DMS53 treated with DMSO at 0.1 percent for 48 hours (cell line): ENCODE measurements around the gene CNOT4.
A peak's percentile ranks its signal among the peaks of the same experiment; 100 is the strongest.

ENCODE experiments used
- DNase-seq: peaks from one replicate; lab custom pipeline; 2025; ENCODE audit not compliant: unreplicated experiment; lab: John Stamatoyannopoulos, UW

CNOT4 gene

GRCh38 chr7:135509839-135510591 is at the start of gene CNOT4:
CNOT4 (minus strand) TSS chr7:135510102; CDS start chr7:135438331, 71,771 bp downstream.
- DNase-seq = peak; percentile 96

GRCh38 chr7:135558881-135559280 is 49.0 kb upstream of the CNOT4 start:
- DNase-seq = no peak

- DNase-seq = peak; percentile 64
These were observed 48.5 kb upstream of the CNOT4 start for GRCh38 chr7:135558337-135558767.

- DNase-seq = peak; percentile 84
These were observed 47.8 kb upstream of the CNOT4 start, which contains the start of gene NUP205 for GRCh38 chr7:135557455-135558336. NUP205 (plus strand) TSS chr7:135557917; CDS start chr7:135557945, 28 bp downstream.

- DNase-seq = no peak
These were observed 43.4 kb upstream of the CNOT4 start for GRCh38 chr7:135553346-135553745.

GRCh38 chr7:135552148-135552547 is 42.2 kb upstream of the CNOT4 start:
- no peak for DNase-seq

GRCh38 chr7:135550196-135550595 is 40.3 kb upstream of the CNOT4 start:
- no peak for DNase-seq

- DNase-seq = no peak
These were observed 31.1 kb upstream of the CNOT4 start for GRCh38 chr7:135541029-135541428.

- DNase-seq = no peak
These were observed 29.7 kb upstream of the CNOT4 start for GRCh38 chr7:135539629-135540028.

GRCh38 chr7:135538376-135538775 is 28.5 kb upstream of the CNOT4 start:
- no peak for DNase-seq

GRCh38 chr7:135537905-135538304 is 28.0 kb upstream of the CNOT4 start:
- DNase-seq = no peak

GRCh38 chr7:135537453-135537852 is 27.6 kb upstream of the CNOT4 start:
- no peak for DNase-seq

- DNase-seq = no peak
These were observed 26.2 kb upstream of the CNOT4 start for GRCh38 chr7:135536150-135536549.

GRCh38 chr7:135527025-135527424 is 17.1 kb upstream of the CNOT4 start:
- DNase-seq = no peak

GRCh38 chr7:135525426-135525825 is 15.5 kb upstream of the CNOT4 start:
- no peak for DNase-seq

- no peak for DNase-seq
These were observed 13.2 kb upstream of the CNOT4 start for GRCh38 chr7:135523146-135523545.

- DNase-seq = no peak
These were observed 12.6 kb upstream of the CNOT4 start for GRCh38 chr7:135522509-135522908.

- no peak for DNase-seq
These were observed 10.0 kb upstream of the CNOT4 start for GRCh38 chr7:135519871-135520270.

GRCh38 chr7:135519233-135519688 is 9.4 kb upstream of the CNOT4 start:
- DNase-seq = peak; percentile 47

- no peak for DNase-seq
These were observed 8.8 kb upstream of the CNOT4 start for GRCh38 chr7:135518748-135519147.

- DNase-seq = no peak
These were observed 7.2 kb upstream of the CNOT4 start for GRCh38 chr7:135517060-135517459.

GRCh38 chr7:135514856-135515255 is 5.0 kb upstream of the CNOT4 start:
- DNase-seq = no peak
